NB4 (cell line): ENCODE data around the gene TLE2.
"Not testable (repeated sequence)": the region's sequence is repeated elsewhere in the genome, so short reads cannot be mapped to it uniquely, and the experiment has no call there.

Experiments
- MYC ChIP-seq: IDR thresholded peaks from 2 replicates; pipeline ENCODE4 v1.6.1; 2011; ENCODE audit warnings: low read depth, low read length
- POLR2A ChIP-seq: IDR thresholded peaks from 2 replicates; pipeline ENCODE4 v1.6.1; 2011; ENCODE audit warnings: mild to moderate bottlenecking; ENCODE audit not compliant: insufficient read length; ENCODE audit errors: extremely low read depth
- TF ChIP-seq, protein P1 (sequence below): IDR thresholded peaks from one replicate; pipeline ENCODE4 v1.5.1; 2012; ENCODE audit warnings: low read depth, low read length
- TF ChIP-seq, protein P2 (sequence below): IDR thresholded peaks from 2 replicates; pipeline ENCODE4 v1.6.1; 2011; ENCODE audit warnings: low read depth, low read length

DNA sequence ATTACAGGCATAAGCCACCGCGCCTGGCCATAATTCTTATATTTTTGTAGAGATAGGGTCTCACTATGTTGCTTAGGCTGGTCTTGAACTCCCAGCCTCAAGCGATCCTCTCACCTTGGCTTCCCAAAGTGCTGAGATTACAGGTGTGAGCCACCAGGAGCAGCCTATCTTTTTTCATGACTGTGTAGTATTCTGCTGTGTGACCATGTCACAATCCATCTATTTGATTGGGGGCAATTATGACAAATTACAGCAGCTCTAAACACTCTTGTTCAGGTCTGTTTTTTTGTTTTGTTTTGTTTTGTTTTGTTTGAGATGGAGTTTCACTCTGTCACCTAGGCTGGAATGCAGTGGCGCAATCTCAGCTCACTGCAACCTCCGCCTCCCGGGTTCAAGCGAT lies 20.9 kb upstream of the TLE2 start:
- TF ChIP-seq, protein P1, sequence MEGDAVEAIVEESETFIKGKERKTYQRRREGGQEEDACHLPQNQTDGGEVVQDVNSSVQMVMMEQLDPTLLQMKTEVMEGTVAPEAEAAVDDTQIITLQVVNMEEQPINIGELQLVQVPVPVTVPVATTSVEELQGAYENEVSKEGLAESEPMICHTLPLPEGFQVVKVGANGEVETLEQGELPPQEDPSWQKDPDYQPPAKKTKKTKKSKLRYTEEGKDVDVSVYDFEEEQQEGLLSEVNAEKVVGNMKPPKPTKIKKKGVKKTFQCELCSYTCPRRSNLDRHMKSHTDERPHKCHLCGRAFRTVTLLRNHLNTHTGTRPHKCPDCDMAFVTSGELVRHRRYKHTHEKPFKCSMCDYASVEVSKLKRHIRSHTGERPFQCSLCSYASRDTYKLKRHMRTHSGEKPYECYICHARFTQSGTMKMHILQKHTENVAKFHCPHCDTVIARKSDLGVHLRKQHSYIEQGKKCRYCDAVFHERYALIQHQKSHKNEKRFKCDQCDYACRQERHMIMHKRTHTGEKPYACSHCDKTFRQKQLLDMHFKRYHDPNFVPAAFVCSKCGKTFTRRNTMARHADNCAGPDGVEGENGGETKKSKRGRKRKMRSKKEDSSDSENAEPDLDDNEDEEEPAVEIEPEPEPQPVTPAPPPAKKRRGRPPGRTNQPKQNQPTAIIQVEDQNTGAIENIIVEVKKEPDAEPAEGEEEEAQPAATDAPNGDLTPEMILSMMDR = not testable (repeated sequence)
- TF ChIP-seq POLR2A, MYC: not testable (repeated sequence)
- TF ChIP-seq, protein P2, sequence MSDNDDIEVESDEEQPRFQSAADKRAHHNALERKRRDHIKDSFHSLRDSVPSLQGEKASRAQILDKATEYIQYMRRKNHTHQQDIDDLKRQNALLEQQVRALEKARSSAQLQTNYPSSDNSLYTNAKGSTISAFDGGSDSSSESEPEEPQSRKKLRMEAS = not testable (repeated sequence)
